Body of pancreas (tissue), 4 donors: ENCODE measurements around the gene COP1.

Experiments used
- POLR2A ChIP-seq, 3 donors: fragments of 450-650 bp; IDR thresholded peaks; one replicate each; pipeline ENCODE4 v1.6.1; 2016; ENCODE audit warnings: antibody characterized with exemption in 3 of 3, mild to moderate bottlenecking in 2 of 3
- TF ChIP-seq, protein P1 (sequence below), 7 experiments: fragments of 450-650 bp in 4 of 7; fragments of 200-600 bp in 3 of 7; sonication (generic) in 3 of 7; IDR thresholded peaks; one replicate each; pipeline ENCODE4 v1.5.1; 2016 to 2019; ENCODE audit warnings: antibody characterized with exemption in 7 of 7

DNA sequence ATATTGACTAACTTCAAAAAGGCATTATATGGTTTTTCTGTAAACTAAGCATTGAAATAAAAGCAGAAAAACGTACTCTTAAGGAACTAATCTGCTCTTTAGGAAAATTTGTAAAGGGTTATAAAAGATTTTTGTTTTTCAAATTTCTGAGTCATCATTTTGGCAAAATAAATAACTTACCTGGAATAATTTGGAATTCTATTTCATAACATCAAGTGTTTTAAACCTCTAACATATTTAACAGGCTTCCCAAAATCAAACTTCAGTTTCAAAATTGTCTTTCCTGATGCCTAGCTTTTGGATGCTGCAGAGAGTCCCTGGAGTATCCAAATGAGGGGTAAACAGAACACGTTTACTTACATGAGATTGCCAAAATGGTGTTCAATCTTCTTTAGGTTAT is 108.5 kb downstream of the COP1 start:
- TF ChIP-seq POLR2A (IDR thresholded peaks at IDR 0.05) = no peak
- TF ChIP-seq, protein P1, sequence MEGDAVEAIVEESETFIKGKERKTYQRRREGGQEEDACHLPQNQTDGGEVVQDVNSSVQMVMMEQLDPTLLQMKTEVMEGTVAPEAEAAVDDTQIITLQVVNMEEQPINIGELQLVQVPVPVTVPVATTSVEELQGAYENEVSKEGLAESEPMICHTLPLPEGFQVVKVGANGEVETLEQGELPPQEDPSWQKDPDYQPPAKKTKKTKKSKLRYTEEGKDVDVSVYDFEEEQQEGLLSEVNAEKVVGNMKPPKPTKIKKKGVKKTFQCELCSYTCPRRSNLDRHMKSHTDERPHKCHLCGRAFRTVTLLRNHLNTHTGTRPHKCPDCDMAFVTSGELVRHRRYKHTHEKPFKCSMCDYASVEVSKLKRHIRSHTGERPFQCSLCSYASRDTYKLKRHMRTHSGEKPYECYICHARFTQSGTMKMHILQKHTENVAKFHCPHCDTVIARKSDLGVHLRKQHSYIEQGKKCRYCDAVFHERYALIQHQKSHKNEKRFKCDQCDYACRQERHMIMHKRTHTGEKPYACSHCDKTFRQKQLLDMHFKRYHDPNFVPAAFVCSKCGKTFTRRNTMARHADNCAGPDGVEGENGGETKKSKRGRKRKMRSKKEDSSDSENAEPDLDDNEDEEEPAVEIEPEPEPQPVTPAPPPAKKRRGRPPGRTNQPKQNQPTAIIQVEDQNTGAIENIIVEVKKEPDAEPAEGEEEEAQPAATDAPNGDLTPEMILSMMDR (IDR thresholded peaks at IDR 0.05) = no peak
